GM12878 (cell line): ENCODE data around the gene RIMS3. TPM values are rescaled to one million over a fixed set of nuclear protein-coding genes. Genes with fewer than 3 reads are reported as not detected.

Experiments
- ATAC-seq: fragments of 200-7000 bp; cut with Tn5 transposase; 3 replicates; pipeline ENCODE4 v1.9.1; 2020; ENCODE audit warnings: mild to moderate bottlenecking, moderate library complexity
- BruUV-seq: library from RNA; stranded (reverse); fragments of 400-500 nt; replicated peaks from 2 replicates; lab custom pipeline; 2021; lab: Mats Ljungman, UMichigan
- CTCF ChIA-PET: fragments of 300-600 bp; sonication (Branson Sonifier 250); formaldehyde crosslinking; extraction: SDS; loops from one replicate; lab custom pipeline; 2021; ENCODE audit warnings: inconsistent platforms; lab: Yijun Ruan, JAX
- POLR2A ChIA-PET: fragments of 350-600 bp; formaldehyde crosslinking; extraction: SDS; loops from one replicate; lab custom pipeline; 2021; ENCODE audit warnings: inconsistent platforms; lab: Charles Lee
- RAD21 ChIA-PET: fragments of 300-600 bp; sonication (Branson Sonifier 250); formaldehyde crosslinking; loops from one replicate; lab custom pipeline; 2023; ENCODE audit warnings: antibody characterized with exemption; ENCODE audit not compliant: unreplicated experiment; lab: Charles Lee
- SMC1A ChIA-PET: fragments of 300-600 bp; sonication (Branson Sonifier 250); formaldehyde crosslinking; loops from one replicate; lab custom pipeline; 2023; ENCODE audit not compliant: unreplicated experiment, uncharacterized antibody; lab: Charles Lee
- DNase-seq: peaks from one replicate; pipeline ENCODE4 v3.0.0-alpha.2; 2011; ENCODE audit warnings: low read depth, low spot score
- FAIRE-seq: peaks from 3 replicates; lab custom pipeline; 2011; peaks lifted over from hg19 to GRCh38; lab: Jason Lieb, UNC
- H2AFZ ChIP-seq: 2 replicates; pipeline ENCODE4 v1.6.0; 2011; ENCODE audit warnings: low read depth, low read length, control low read depth; ENCODE audit not compliant: control insufficient read depth
- H3K27ac ChIP-seq: 2 replicates; pipeline ENCODE4 v1.5.1; 2011; ENCODE audit warnings: control low read depth; ENCODE audit not compliant: control insufficient read depth, insufficient read depth
- H3K27me3 ChIP-seq, 2 experiments: replicated peaks in 1 of 2; 2 replicates each; pipeline versions ENCODE4 v1.6.0 to v1.6.1; 2011; ENCODE audit warnings: low read length in 1 of 2; ENCODE audit not compliant: control insufficient read depth in 2 of 2, insufficient read depth in 2 of 2
- H3K36me3 ChIP-seq, 2 experiments: 2 replicates each; pipeline ENCODE4 v1.5.1; 2011; ENCODE audit warnings: low read length in 1 of 2; ENCODE audit not compliant: control insufficient read depth in 2 of 2, insufficient read depth in 2 of 2
- H3K4me1 ChIP-seq: 2 replicates; pipeline ENCODE4 v1.6.1; 2011; ENCODE audit warnings: mild to moderate bottlenecking, low read length, moderate library complexity, mixed read lengths; ENCODE audit not compliant: control insufficient read depth, insufficient read depth
- H3K4me2 ChIP-seq: 2 replicates; pipeline ENCODE4 v1.6.0; 2011; ENCODE audit warnings: control low read depth; ENCODE audit not compliant: control insufficient read depth, insufficient read depth
- H3K4me3 ChIP-seq: fragments of 200-600 bp; sonication (generic); 2 replicates; pipeline ENCODE4 v1.5.1; 2016
- H3K79me2 ChIP-seq: 2 replicates; pipeline ENCODE4 v1.6.0; 2011; ENCODE audit warnings: low read length; ENCODE audit not compliant: control insufficient read depth, insufficient read depth
- H3K9ac ChIP-seq: 2 replicates; pipeline ENCODE4 v1.8.0; 2011; ENCODE audit warnings: low read length, control low read depth, mixed read lengths; ENCODE audit not compliant: control insufficient read depth, insufficient read depth
- H3K9me3 ChIP-seq: replicated peaks from 3 replicates; pipeline ENCODE4 v1.5.1; 2011; ENCODE audit warnings: mild to moderate bottlenecking, low read length; ENCODE audit not compliant: control insufficient read depth, insufficient read depth
- H4K20me1 ChIP-seq: 2 replicates; pipeline ENCODE4 v1.6.0; 2011; ENCODE audit not compliant: control insufficient read depth, insufficient read depth
- JUNB ChIP-seq: IDR thresholded peaks from 2 replicates; pipeline ENCODE4 v1.6.1; 2016; ENCODE audit warnings: antibody characterized with exemption, mild to moderate bottlenecking
- PAX8 ChIP-seq: fragments of 450-650 bp; IDR thresholded peaks from 2 replicates; pipeline ENCODE4 v1.6.1; 2017; ENCODE audit warnings: mild to moderate bottlenecking, moderate library complexity
- RELB ChIP-seq: fragments of 450-650 bp; IDR thresholded peaks from 2 replicates; pipeline ENCODE4 v1.6.1; 2017; ENCODE audit warnings: low read depth, mild to moderate bottlenecking, moderate library complexity
- TCF7 ChIP-seq: IDR thresholded peaks from 2 replicates; pipeline ENCODE4 v1.6.1; 2014; ENCODE audit warnings: antibody characterized with exemption, borderline replicate concordance
- WGBS: methylation state at CpG from one replicate; pipeline ENCODE4 v1.1.6; 2016; ENCODE audit warnings: low lambda C conversion rate; ENCODE audit not compliant: insufficient replicate concordance, insufficient coverage; ENCODE audit errors: missing lambda C conversion rate; 5-methylcytosine and 5-hydroxymethylcytosine counted together
- in situ Hi-C: fragments of 300-500 bp; cut with MboI; formaldehyde crosslinking; loops from 9 replicates; pipeline ENCODE4 v1.14.3; 2018; ENCODE audit warnings: mixed read lengths
- intact Hi-C: fragments of 100-400 bp; cut with micrococcal nuclease; formaldehyde crosslinking; loops from one replicate; pipeline ENCODE4 v1.14.2; 2022; ENCODE audit not compliant: unreplicated experiment
- polyA plus RNA-seq, 11 experiments: library from polyadenylated mRNA; depleted of rRNA in 4 of 11; unstranded in 6 of 11; stranded (reverse) in 5 of 11; fragments of >200 nt; fragmentation: Nextera tagmentation in 4 of 11; fragmentation: Illumina TruSeq in 1 of 11; extraction: Ambion mirVana in 4 of 11; extraction: Trizol in 1 of 11; gene quantifications; 1 replicate in 1 of 11; 2 replicates in 10 of 11; pipeline versions ENCODE4 v1.2.1 to v1.2.3, GENCODE V29; 2011 to 2016; ENCODE audit warnings: inconsistent platforms in 2 of 11, missing spikeins in 2 of 11, low read depth in 1 of 11
- total RNA-seq, 4 experiments: library from RNA; depleted of rRNA in 3 of 4; stranded (reverse); fragments of >200 nt in 3 of 4; fragmentation: Illumina TruSeq in 1 of 4; extraction: Trizol in 1 of 4; gene quantifications; 2 replicates each; pipeline versions ENCODE4 v1.2.1 to v1.2.3, GENCODE V29; 2013 to 2021

RIMS3 gene
- total and polyA plus RNA-seq, 10 of the 15 experiments (the other 5 are each of a cell fraction or from before 2014, with no cell fraction given), result 0.02 to 4.7 (median 0.39) TPM

- POLR2A ChIA-PET, result interaction anchor here (0.7 to 8.1 kb wide), 2 partner anchors 9 to 20 kb away, joined by 3 to 244 read pairs; no protein-coding TSS in a partner anchor
- no TSS peak for BruUV-seq
- SMC1A ChIA-PET, result interaction anchor here (1.1 to 1.6 kb wide), 2 partner anchors 13 to 14 kb away, joined by 3 to 5 read pairs; no protein-coding TSS in a partner anchor
- Histone ChIP-seq H3K9me3 (no peaks in the 10 kb centered on the region), H3K27ac (peak overlapping the region; percentile 72), H3K36me3 (no peaks in the 10 kb centered on the region; a peak in 1 of 4 replicates), H4K20me1 (no peaks in the 10 kb centered on the region), H3K79me2 (peaks cover 99% of the 10 kb centered on the region), H3K4me1 (peaks cover 72% of the 10 kb centered on the region), H2AFZ (no peak overlapping the region), H3K4me3 (peak overlapping the region; percentile 42; the same call in 1 of the 2 replicates), H3K27me3 (no peaks in the 10 kb centered on the region), H3K9ac (no peak overlapping the region), H3K4me2 (peak overlapping the region; percentile 86)
- TF ChIP-seq PAX8 (no peak), RELB (no peak), TCF7 (0 out of 2 replicates have a peak, but pooled peaks have one; percentile 26), JUNB (peak; percentile 58)
- 0% methylated on average over 5 of the region's 5 CpGs for WGBS
- in situ Hi-C loops, result no loop called here
- DNase-seq (no peak), FAIRE-seq (no peak), ATAC-seq (no peak)
- CTCF ChIA-PET, result interaction anchor here (1.1 kb wide), 1 partner anchor 11 kb away, joined by 3 read pairs; no protein-coding TSS in a partner anchor
- RAD21 ChIA-PET, result interaction anchor here (1.1 to 1.6 kb wide), 2 partner anchors 25 to 56 kb away, joined by 3 read pairs; no protein-coding TSS in a partner anchor
- intact Hi-C loops, result loop anchor here (5.0 kb wide), 1 partner anchor 65 kb away; no protein-coding TSS in a partner anchor
Measured at GRCh38 chr1:40697436-40697835, 32.0 kb upstream of the RIMS3 start.
